ENCODE results near the gene RNF220. TPM values are rescaled to one million over a fixed set of nuclear protein-coding genes. Genes with fewer than 3 reads are reported as not detected.

RNF220 gene
- total RNA-seq, 1 donor from 2014 or later, result 21.5 TPM

DNA sequence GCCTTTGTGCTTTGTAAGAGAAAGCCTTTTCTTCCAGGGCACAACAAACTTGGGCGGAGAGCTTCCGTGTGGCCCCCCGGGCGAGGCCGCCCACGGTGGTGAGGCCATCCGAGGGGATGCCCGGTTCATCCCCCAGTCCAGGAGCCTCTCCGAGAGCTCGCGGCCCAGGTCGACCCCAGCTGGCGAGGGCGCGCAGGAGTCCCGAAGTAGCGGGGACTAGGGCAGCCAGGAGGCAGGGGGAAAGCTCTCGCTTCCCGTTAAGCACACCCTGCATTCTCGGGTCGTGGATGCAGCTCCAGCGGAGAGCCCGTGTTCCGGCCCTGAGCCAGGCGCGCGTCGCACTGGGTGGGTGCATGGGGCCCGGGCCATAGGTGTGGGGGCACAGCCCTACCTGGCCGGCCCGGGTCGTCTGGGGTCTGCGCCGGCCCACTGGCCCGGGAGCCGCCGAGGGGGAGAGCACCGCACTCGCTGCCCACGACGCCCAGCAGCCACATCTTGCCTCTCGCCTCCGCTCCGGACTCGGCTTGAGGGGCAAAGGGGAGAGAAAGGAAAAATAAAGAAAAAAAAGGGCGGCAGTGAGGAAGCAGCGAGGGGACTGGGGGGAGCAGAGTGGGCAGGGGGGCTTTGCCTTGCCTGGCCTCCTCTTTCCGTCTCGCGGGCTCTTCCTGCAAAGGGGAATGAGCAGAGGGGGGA, 1.8 kb downstream of the RNF220 start:
- DNase-seq (ENCODE audit: low spot score) (no peak), ATAC-seq (peak; percentile 5)

- no peak for ATAC-seq
- no peak for DNase-seq (ENCODE audit: low spot score)
Observed at GRCh38 chr1:44407430-44408211, 2.6 kb downstream of the RNF220 start.

GRCh38 chr1:44408212-44408582, 3.1 kb downstream of the RNF220 start:
- DNase-seq (ENCODE audit: low spot score), result no peak
- ATAC-seq, result no peak

DNA sequence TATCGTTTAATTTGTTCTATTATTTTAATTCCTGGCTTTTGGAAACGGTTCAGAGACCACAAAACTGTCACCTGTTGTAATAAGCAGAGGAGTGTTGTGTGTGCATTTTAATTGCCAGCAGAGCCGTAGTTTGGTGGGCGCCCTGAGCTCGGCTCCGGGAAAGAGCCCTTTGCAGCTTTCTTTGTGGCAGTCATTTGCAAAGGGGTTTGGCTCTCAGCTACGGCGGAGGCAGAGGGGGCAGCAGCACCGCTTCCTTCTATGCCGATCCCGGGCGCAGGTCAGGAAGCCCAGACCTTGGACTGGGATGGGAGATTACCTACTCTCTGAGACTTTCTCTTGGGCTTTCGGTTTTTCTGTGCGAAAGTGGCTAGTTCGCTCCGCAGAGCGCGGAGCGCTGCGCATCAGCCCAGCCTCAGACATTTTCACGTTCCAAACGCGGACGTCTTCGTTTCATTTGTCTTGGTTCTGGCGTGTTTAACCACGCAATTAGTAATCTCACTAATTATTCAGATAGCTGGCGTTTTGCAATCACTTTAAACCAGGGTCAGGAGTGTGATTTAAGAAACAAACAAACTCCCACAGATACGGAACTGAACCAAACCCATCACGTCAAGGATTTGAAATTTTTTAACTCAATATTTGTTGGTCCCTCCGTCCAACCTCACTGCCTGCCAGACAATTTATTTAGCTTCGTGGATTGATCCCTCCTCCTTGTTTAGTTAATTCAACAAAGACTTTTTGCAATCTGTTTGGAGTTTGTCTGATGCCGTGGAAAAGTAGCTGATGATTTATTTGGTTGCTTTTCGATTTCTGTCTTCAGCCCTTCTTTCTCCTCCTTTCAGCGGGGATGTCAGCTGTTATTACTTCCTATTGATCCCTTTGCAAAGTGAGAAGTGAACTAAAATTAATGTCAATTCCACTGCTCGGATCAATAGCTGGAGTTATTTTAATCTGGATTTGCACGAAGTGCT, 3.9 kb downstream of the RNF220 start:
- ATAC-seq, result no peak
- no peak for DNase-seq (ENCODE audit: low spot score)

DNA sequence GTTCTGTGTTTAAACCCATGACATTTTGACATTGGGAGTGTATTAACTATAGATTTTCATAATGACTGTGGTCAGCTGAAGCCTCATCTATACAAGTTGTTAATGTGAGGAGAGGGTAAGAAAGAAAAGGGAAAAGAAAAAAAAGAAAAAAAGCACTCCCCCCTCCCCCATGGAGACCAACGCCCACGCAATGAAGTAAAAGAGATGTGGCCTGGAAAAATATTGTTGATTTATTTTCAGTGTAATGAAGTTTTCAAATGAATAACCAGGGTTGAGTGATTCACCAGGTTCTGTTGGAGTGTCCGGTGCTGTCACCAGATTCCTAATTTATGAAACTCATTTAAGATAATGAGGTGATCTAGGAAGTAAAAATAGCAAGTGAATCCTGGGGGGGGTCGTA, 4.7 kb downstream of the RNF220 start:
- no peak for ATAC-seq

GRCh38 chr1:44411861-44412260, 6.8 kb downstream of the RNF220 start:
- ATAC-seq (peak; percentile 68), DNase-seq (ENCODE audit: low spot score) (no peak)

More for the DNA sequence above, 4.7 kb downstream of the RNF220 start:
- no peak for DNase-seq (ENCODE audit: low spot score)

GRCh38 chr1:44412601-44413000, 7.5 kb downstream of the RNF220 start:
- DNase-seq (ENCODE audit: low spot score) (no peak), ATAC-seq (no peak)

DNA sequence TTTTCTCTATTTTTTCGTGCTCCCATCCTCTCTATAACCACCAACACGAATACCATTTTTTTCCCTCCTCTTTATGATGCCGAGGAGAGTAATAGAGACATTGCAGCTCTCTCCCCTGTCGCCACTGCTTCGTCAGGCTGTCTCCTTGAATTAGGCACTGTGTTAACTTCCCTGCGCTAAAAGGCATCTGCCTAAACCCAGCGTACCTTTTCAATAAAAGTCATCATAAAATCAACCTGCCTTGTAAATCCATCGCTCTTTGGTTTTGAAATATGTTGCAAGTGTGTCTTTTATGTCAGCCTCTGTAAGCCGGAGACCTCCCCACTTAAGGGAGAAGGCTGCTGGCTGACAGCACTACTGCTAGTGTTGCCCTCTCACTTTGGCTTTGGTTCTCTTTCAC, 8.7 kb downstream of the RNF220 start:
- ATAC-seq, result no peak
- DNase-seq (ENCODE audit: low spot score), result no peak

DNA sequence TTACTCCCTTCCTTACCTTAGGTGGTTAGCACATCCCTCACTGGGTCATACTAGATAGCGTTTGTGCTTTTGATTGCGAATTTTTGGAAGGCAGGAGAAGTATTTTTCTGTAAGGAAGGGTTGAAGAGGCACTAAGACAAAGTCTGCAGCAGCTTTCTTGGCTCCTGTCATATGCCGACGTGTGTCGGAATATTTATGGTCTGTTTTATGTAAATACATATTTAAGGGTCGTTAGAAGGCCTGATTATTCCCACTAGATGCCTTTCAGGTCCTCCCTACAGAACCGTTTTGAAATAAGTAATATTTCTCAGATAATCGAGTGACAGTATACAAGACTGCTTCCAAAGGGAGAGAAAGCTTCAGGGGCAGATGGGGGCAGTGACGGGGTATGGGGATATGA, 10.0 kb downstream of the RNF220 start:
- ATAC-seq, result no peak
- no peak for DNase-seq (ENCODE audit: low spot score)

- DNase-seq (ENCODE audit: low spot score) (no peak), ATAC-seq (no peak)
Observed at GRCh38 chr1:44416408-44416807, 11.4 kb downstream of the RNF220 start.

- no peak for DNase-seq (ENCODE audit: low spot score)
- peak; percentile 76 for ATAC-seq
Observed at GRCh38 chr1:44417351-44418021, 12.4 kb downstream of the RNF220 start.

GRCh38 chr1:44418022-44418673, 13.1 kb downstream of the RNF220 start:
- ATAC-seq, result no peak

DNA sequence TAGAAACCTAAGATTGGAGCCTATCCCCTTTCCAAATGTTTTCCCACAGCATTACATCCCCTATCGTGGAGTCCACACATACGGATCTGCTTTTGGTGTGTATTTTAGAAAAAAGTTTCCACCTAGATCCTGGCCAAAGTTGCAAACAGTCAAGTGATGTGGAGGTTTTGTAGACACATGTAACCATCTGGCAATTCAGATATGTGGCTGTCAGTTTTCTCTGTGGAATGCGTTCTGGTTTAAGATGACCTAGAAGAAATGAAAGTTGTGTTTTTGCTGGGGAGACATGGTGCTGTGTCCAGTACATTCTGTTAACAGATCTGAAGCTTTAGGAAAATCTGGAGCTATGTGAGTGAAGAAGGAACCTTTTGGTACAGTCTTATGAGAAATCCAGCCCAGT, 14.8 kb downstream of the RNF220 start:
- DNase-seq (ENCODE audit: low spot score) (no peak), ATAC-seq (no peak)

More at GRCh38 chr1:44418022-44418673, 13.1 kb downstream of the RNF220 start:
- no peak for DNase-seq (ENCODE audit: low spot score)

DNA sequence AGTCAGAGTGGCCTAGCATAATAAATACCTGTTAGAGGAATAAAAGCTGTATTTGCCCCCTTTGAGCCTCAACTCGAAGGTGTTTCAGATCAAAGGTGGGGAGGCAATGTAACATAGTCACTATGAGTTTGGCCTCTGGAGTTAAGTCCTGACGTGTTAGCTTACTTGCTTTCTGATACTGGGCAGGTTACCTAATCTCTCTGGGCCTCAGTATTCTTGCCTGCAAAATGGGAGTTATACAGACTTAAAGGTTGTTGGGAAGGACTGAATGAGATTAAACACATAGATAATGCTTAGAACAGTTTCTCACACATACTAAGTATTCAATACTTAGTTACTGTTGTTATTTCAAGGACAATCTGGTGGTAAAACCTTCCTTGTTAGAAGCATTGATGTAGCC, 15.5 kb downstream of the RNF220 start:
- no peak for DNase-seq (ENCODE audit: low spot score)
- no peak for ATAC-seq

GRCh38 chr1:44421446-44421884, 16.4 kb downstream of the RNF220 start:
- ATAC-seq (no peak), DNase-seq (ENCODE audit: low spot score) (no peak)

GRCh38 chr1:44422161-44422560, 17.1 kb downstream of the RNF220 start:
- DNase-seq (ENCODE audit: low spot score) (no peak), ATAC-seq (no peak)

DNA sequence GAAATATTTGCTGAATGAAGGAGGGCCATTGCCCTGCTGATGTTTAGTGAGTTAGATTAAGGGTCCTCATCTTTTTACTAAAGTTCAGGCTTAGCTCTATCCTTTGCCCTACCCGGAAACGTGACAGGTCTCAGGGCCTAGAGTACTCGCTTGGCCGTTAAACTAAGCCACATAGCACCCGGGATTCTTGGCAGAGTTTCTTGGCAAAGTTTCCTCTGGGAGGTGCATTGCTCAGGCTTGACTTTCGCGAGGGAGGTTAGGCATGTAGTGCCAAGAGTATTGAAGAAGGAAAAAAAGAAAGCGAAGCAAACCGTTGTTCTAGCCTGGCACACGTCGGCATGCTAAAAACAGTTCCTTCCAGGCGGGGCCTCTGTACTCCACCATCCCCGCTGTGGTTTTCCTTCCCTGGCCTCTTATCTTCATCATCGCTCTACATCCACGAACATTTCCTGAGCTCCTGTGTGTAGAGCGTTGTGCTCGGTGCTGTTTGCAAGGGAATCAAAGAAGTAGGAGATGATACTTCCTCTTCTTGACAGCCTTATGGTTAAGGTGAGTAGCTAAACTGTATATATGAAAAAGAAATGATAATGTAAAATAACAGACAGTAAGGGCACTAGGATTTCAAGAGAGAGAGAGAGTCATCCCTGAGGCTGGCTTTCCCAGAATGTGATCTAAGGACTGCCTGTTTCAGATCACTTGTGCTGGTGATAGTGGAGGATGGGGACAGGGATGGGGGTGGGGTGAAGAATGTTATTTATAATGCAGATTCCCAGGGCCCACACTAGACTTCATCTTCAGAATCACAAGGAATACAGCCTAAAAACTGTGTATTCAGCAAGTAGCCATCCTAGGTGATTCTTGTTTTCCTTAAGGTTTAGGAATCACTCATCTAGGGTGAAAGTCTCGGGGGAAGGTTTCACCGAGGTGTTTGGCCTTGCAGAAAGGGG, 18.8 kb downstream of the RNF220 start:
- peak; percentile 98 for ATAC-seq
- peak; percentile 77 for DNase-seq (ENCODE audit: low spot score)

- ATAC-seq (no peak), DNase-seq (ENCODE audit: low spot score) (no peak)
Observed at GRCh38 chr1:44424747-44425146, 19.7 kb downstream of the RNF220 start.

Data from left lobe of liver (tissue), 2 donors.